Peyer's patch (tissue), 4 donors: Measurements from ENCODE around the gene AOC1.

Experiments
- CTCF ChIP-seq, 6 experiments: fragments of 450-650 bp in 4 of 6; fragments of 200-600 bp in 2 of 6; sonication (generic) in 1 of 6; IDR thresholded peaks; one replicate each; pipeline ENCODE4 v1.5.1; 2017 to 2019; ENCODE audit warnings: antibody characterized with exemption in 6 of 6, mild to moderate bottlenecking in 3 of 6, moderate library complexity in 1 of 6
- POLR2A ChIP-seq, 2 donors: fragments of 450-650 bp; IDR thresholded peaks; one replicate each; pipeline ENCODE4 v1.5.1; 2017; ENCODE audit warnings: antibody characterized with exemption in 2 of 2, mild to moderate bottlenecking in 2 of 2, moderate library complexity in 2 of 2

GRCh38 chr7:150904011-150904909 is 51.9 kb downstream of the AOC1 start:
- TF ChIP-seq POLR2A (IDR thresholded peaks at IDR 0.05) (no peak), CTCF (IDR thresholded peaks at IDR 0.05) (no peak)
